WERI-Rb-1 (cell line): ENCODE data around the gene GRAMD4.

Experiments used
- DNase-seq: peaks from one replicate; pipeline ENCODE4 v3.0.0-alpha.2; 2020
- H3K27ac ChIP-seq: fragments of 250-450 bp; sonication (Bioruptor Pico); 2 replicates; pipeline ENCODE4 v1.5.1; 2020; ENCODE audit warnings: mild to moderate bottlenecking, moderate library complexity
- H3K27me3 ChIP-seq: fragments of 250-450 bp; sonication (Bioruptor Pico); 2 replicates; pipeline ENCODE4 v1.5.1; 2021; ENCODE audit warnings: mild to moderate bottlenecking, low read depth, moderate library complexity; ENCODE audit not compliant: insufficient read depth, severe bottlenecking
- H3K36me3 ChIP-seq: fragments of 250-450 bp; sonication (Bioruptor Pico); 2 replicates; pipeline ENCODE4 v1.5.1; 2020; ENCODE audit warnings: mild to moderate bottlenecking, moderate library complexity
- H3K4me3 ChIP-seq: 2 replicates; pipeline ENCODE4 v1.5.1; 2011; ENCODE audit warnings: low read depth, mild to moderate bottlenecking, control low read depth, low read length
- H3K9me3 ChIP-seq: fragments of 250-450 bp; sonication (Bioruptor Pico); 2 replicates; pipeline ENCODE4 v1.5.1; 2021; ENCODE audit warnings: mild to moderate bottlenecking, moderate library complexity; ENCODE audit not compliant: severe bottlenecking
- TF ChIP-seq, protein P1 (sequence below): IDR thresholded peaks from 2 replicates; pipeline ENCODE4 v1.5.1; 2011; ENCODE audit warnings: low read depth, mild to moderate bottlenecking, control low read depth, inconsistent platforms, low read length

Gene GRAMD4

DNA sequence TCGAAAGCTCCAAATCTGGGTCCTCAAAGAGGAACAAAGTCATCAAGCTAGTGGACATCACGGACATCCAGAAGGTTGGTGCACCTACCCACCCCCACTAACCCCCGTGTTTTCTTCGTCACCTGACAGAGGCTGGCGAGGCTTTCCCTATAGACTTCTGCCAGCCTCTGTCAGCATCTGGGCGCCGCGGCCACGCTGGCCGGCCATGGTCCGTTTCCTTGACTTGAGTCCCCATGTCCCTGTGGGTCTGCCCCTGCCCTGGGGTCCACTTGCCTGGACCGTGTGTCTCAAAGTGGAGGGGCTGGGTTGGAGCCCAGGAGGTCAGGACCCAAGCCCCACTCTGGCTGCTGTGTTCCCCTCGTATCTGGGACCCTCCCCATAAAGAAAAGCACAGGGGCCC lies 55.3 kb downstream of the GRAMD4 start:
- TF ChIP-seq, protein P1, sequence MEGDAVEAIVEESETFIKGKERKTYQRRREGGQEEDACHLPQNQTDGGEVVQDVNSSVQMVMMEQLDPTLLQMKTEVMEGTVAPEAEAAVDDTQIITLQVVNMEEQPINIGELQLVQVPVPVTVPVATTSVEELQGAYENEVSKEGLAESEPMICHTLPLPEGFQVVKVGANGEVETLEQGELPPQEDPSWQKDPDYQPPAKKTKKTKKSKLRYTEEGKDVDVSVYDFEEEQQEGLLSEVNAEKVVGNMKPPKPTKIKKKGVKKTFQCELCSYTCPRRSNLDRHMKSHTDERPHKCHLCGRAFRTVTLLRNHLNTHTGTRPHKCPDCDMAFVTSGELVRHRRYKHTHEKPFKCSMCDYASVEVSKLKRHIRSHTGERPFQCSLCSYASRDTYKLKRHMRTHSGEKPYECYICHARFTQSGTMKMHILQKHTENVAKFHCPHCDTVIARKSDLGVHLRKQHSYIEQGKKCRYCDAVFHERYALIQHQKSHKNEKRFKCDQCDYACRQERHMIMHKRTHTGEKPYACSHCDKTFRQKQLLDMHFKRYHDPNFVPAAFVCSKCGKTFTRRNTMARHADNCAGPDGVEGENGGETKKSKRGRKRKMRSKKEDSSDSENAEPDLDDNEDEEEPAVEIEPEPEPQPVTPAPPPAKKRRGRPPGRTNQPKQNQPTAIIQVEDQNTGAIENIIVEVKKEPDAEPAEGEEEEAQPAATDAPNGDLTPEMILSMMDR: no peak
- H3K9me3 ChIP-seq: no peaks in the 10 kb centered on the region
- H3K36me3 ChIP-seq: peaks cover 8% of the 10 kb centered on the region
- H3K4me3 ChIP-seq: no peak overlapping the region
- no peak for DNase-seq
- H3K27me3 ChIP-seq: no peaks in the 10 kb centered on the region
- no peak overlapping the region for H3K27ac ChIP-seq

- no peak overlapping the region for H3K27ac ChIP-seq
- H3K9me3 ChIP-seq: no peaks in the 10 kb centered on the region
- TF ChIP-seq, protein P1: no peak
- no peak overlapping the region for H3K4me3 ChIP-seq
- no peaks in the 10 kb centered on the region for H3K27me3 ChIP-seq
- H3K36me3 ChIP-seq: peaks cover 8% of the 10 kb centered on the region
- DNase-seq: no peak
Observed at GRCh38 chr22:46675938-46676337, 55.8 kb downstream of the GRAMD4 start.

GRCh38 chr22:46676479-46676878 lies 56.3 kb downstream of the GRAMD4 start:
- H3K27me3 ChIP-seq: no peaks in the 10 kb centered on the region
- H3K4me3 ChIP-seq: no peak overlapping the region
- H3K36me3 ChIP-seq: peaks cover 8% of the 10 kb centered on the region
- no peak overlapping the region for H3K27ac ChIP-seq
- no peak for DNase-seq
- H3K9me3 ChIP-seq: no peaks in the 10 kb centered on the region
- TF ChIP-seq, protein P1: no peak

DNA sequence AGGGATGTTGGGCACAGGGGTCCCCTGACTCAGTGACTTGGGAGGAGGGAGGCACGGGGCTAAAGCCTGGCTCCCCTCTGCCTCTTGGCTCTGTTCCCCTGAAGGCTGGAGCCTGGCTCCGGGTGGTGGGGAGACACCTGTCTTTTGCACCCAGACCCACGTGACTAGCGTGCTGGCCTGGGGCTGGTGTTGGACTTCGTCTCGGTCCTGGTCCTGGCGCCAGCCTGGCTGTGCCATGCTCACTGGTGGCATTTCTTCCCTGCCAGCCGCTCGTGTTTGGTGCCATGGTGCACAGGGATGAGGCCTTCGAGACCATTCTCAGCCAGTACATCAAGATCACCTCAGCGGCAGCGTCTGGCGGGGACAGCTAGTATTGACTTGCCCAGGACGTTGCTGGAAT lies 56.7 kb downstream of the GRAMD4 start:
- no peaks in the 10 kb centered on the region for H3K9me3 ChIP-seq
- no peak for DNase-seq
- no peak overlapping the region for H3K4me3 ChIP-seq
- H3K27me3 ChIP-seq: no peaks in the 10 kb centered on the region
- TF ChIP-seq, protein P1: no peak
- no peak overlapping the region for H3K27ac ChIP-seq
- H3K36me3 ChIP-seq: peaks cover 8% of the 10 kb centered on the region

DNA sequence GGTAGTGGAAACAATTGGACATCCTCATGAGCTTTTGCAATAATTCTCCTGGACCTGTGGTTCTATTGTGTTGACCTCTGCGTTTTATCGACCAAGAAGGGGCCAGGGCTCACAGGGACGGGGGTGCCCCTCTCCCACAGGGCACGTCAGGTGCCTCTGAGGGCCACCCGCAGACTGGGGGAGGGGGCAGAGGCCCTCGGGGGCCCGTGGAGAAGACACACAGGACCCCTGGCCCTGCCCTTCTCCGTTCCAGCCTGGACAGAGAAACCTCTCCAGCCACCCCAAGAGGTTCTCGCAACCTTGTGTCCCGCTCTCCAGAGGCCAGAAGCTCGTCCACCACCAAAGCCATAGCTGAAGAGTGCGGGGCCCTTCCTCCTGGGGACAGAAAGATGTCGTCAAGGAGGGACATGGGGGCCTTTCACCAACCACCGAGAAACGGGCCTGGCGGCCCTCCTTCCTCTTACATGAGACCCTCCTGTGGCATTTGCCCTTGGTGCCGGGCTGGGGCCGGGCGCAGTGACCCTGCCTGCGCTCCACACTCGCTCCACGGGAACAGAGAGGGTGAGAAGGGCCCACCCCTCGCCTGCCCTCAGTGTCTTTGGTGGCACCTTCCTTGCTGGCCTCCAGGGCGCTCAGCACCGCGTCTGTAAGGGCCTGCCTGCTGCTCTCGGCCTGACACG lies 57.3 kb downstream of the GRAMD4 start:
- Histone ChIP-seq H3K9me3 (no peaks in the 10 kb centered on the region), H3K27ac (no peak overlapping the region), H3K36me3 (peaks cover 8% of the 10 kb centered on the region), H3K27me3 (no peaks in the 10 kb centered on the region), H3K4me3 (no peak overlapping the region)
- TF ChIP-seq, protein P1: no peak
- DNase-seq: no peak
